Astrocyte (in vitro differentiated cells and primary cell): ENCODE data around the gene KIF4B.

Experiments
- EZH2 ChIP-seq: IDR thresholded peaks from 2 replicates; pipeline ENCODE4 v1.6.1; 2012; ENCODE audit warnings: mild to moderate bottlenecking, low read length, inconsistent platforms; ENCODE audit not compliant: insufficient read depth
- TF ChIP-seq, protein P1 (sequence below): IDR thresholded peaks from 2 replicates; pipeline ENCODE4 v1.5.1; 2011; ENCODE audit warnings: low read depth, mild to moderate bottlenecking, inconsistent platforms, low read length, moderate library complexity; ENCODE audit not compliant: insufficient read depth

GRCh38 chr5:155013526-155013925, at the start of gene KIF4B:
- TF ChIP-seq, protein P1, sequence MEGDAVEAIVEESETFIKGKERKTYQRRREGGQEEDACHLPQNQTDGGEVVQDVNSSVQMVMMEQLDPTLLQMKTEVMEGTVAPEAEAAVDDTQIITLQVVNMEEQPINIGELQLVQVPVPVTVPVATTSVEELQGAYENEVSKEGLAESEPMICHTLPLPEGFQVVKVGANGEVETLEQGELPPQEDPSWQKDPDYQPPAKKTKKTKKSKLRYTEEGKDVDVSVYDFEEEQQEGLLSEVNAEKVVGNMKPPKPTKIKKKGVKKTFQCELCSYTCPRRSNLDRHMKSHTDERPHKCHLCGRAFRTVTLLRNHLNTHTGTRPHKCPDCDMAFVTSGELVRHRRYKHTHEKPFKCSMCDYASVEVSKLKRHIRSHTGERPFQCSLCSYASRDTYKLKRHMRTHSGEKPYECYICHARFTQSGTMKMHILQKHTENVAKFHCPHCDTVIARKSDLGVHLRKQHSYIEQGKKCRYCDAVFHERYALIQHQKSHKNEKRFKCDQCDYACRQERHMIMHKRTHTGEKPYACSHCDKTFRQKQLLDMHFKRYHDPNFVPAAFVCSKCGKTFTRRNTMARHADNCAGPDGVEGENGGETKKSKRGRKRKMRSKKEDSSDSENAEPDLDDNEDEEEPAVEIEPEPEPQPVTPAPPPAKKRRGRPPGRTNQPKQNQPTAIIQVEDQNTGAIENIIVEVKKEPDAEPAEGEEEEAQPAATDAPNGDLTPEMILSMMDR, result no peak
- no peak for TF ChIP-seq EZH2
